GM21786 (cell line): ENCODE data around the gene MRPS18B.

ENCODE experiments used
- ATAC-seq: cut with Tn5 transposase; IDR thresholded peaks from one replicate; pipeline ENCODE4 v1.9.1; 2021; ENCODE audit not compliant: unreplicated experiment

Gene MRPS18B

GRCh38 chr6:30617565-30618269 is at the start of gene MRPS18B:
Gene MRPS18B (plus strand): TSS chr6:30617840. CDS start chr6:30617866, 26 bp downstream.
- ATAC-seq = peak; percentile 73

- no peak for ATAC-seq
Measured at GRCh38 chr6:30568245-30568644, 49.4 kb upstream of the MRPS18B start.

GRCh38 chr6:30570263-30570662 is 47.4 kb upstream of the MRPS18B start:
- no peak for ATAC-seq

- no peak for ATAC-seq
Measured at GRCh38 chr6:30570740-30571074, 46.9 kb upstream of the MRPS18B start.

- peak; percentile 89 for ATAC-seq
Measured at GRCh38 chr6:30571075-30571761, 46.4 kb upstream of the MRPS18B start, which contains the start of gene ABCF1. Gene ABCF1 (plus strand): TSS chr6:30571442. CDS start chr6:30571488, 46 bp downstream.

- no peak for ATAC-seq
Measured at GRCh38 chr6:30571762-30572082, 45.9 kb upstream of the MRPS18B start.

- ATAC-seq = no peak
Measured at GRCh38 chr6:30572148-30572547, 45.5 kb upstream of the MRPS18B start.

- no peak for ATAC-seq
Measured at GRCh38 chr6:30573113-30573512, 44.5 kb upstream of the MRPS18B start.

- ATAC-seq = no peak
Measured at GRCh38 chr6:30578051-30578450, 39.6 kb upstream of the MRPS18B start.

- no peak for ATAC-seq
Measured at GRCh38 chr6:30583921-30584320, 33.7 kb upstream of the MRPS18B start.

GRCh38 chr6:30589754-30590358 is 27.8 kb upstream of the MRPS18B start:
- ATAC-seq = no peak

GRCh38 chr6:30590509-30590908 is 27.1 kb upstream of the MRPS18B start:
- ATAC-seq = no peak

GRCh38 chr6:30591008-30591407 is 26.6 kb upstream of the MRPS18B start:
- no peak for ATAC-seq

- ATAC-seq = no peak
Measured at GRCh38 chr6:30592287-30592686, 25.4 kb upstream of the MRPS18B start.

GRCh38 chr6:30597315-30598144 is 20.1 kb upstream of the MRPS18B start:
- ATAC-seq = peak; percentile 81

GRCh38 chr6:30598912-30599624 is 18.6 kb upstream of the MRPS18B start:
- ATAC-seq = no peak

GRCh38 chr6:30599625-30600324 is 17.9 kb upstream of the MRPS18B start:
- ATAC-seq = no peak

- no peak for ATAC-seq
Measured at GRCh38 chr6:30600451-30600961, 17.1 kb upstream of the MRPS18B start.

GRCh38 chr6:30601436-30601814 is 16.2 kb upstream of the MRPS18B start:
- no peak for ATAC-seq
